HG02852 (cell line): ENCODE results near the gene MOSPD3.
"Not testable (repeated sequence)": the region's sequence is repeated elsewhere in the genome, so short reads cannot be mapped to it uniquely, and the experiment has no call there.

Experiments used
- ATAC-seq: cut with Tn5 transposase; IDR thresholded peaks from one replicate; pipeline ENCODE4 v1.9.1; 2021; ENCODE audit warnings: mild to moderate bottlenecking, moderate library complexity; ENCODE audit not compliant: unreplicated experiment

Gene MOSPD3, protein sequence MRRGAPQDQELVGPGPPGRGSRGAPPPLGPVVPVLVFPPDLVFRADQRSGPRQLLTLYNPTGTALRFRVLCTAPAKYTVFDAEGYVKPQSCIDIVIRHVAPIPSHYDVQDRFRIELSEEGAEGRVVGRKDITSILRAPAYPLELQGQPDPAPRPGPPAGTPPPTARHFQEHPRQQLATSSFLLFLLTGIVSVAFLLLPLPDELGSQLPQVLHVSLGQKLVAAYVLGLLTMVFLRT

DNA sequence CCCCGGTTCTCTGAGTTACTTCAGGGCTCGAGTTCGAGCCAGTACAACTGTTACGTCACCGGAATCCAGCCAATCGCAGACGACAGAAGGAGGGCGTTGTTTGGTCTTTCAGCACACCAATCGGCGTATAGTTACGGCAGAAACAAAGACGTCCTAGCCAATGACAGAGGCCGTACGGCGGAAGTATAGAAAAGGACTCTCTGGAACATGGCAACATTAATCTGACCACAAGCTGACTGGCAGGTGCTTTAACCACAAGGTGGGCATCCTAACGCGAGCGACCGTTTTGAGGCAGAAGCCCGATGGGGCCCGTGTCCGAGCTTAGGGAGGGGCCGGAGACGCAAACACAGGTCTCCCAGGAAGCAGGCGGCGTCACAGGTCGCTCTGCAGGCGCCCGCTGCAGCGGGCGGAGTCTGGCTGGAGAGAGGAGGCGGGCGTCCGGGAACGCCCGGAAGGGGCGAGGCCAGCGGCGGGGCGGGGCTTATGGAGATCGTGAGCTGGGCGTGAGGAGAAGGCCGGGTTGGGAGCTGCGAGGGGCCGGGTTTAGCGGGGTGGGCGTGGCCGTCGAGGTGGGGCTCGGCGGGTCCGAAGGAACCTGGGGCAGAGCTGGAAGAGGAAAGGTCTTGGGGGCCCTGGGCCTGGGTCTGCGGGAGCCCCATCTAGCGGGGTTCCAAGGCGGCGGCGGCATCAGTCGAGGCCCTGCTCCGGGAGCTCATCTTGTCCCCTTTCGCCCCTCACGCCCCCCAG, at the start of gene MOSPD3:
MOSPD3 (plus strand) TSS at position 558 of the 747 bp plus-strand sequence. CDS start 252 bp downstream, outside the sequence.
- ATAC-seq, result peak; percentile 91

DNA sequence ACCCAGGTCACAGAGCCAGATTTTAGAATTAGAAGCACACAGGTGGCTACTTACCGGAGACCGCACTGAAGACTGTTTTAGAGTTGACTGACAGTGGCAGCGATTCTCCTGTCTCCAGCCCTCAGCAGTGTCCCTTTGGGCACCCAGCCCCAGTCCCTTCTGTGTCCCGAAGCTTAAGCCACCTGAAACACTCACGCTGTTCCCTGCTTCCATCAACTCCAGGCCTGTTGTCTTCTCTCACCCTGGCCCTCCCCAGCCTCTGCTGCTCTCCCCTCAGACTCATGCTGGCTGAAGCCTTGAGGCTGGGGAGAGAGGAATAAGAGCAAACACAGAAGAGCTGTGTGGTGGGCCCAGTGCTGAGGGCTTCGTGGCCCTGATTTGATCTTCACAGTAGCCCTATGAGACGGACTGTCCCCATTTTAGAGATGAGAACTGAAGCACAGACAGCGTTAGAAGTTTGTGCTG, 49.2 kb upstream of the MOSPD3 start:
- no peak for ATAC-seq

DNA sequence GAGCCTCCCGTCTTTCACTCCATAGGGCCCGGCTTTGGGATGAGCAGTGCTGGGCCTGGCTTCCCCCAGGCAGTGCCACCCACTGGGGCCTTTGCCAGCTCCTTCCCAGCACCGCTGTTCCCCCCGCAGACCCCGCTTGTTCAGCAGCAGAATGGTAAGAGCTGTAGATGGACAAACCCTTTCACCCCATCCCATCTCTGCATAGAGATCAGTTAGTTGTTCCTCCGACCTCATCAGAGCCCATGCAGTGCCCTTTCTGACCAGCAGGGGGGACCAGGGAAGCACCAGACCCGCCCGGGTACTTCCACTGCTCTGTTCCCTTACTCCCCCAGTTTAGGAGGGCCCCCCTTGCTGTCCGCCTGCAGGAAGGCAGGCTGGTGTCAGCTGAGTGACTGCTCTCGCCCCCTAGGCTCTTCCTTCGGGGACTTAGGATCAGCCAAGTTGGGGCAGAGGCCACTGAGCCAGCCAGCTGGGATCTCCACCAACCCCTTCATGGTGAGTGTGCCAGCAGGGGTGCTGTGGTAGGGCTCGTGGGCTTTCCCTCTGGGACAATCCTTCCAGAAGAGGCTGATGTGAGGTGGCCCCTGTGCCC, 48.4 kb upstream of the MOSPD3 start:
- ATAC-seq, result peak; percentile 54

DNA sequence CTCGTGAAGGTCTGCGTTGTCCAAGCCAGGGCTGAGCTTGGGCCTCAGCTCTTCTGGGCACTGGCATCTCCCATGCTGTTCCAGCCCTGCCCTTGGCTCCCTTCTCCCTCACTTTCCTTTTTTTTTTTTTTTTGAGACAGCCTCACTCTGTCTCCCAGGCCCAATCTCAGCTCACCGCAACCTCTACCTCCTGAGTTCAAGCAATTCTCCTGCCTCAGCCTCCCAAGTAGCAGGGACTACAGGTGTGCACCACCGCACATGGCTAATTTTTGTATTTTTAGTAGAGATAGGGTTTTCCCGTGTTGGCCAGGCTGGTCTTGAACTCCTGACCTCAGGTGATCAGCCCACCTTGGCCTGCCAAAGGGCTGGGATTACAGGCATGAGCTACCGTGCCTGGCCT, 47.9 kb upstream of the MOSPD3 start:
- not testable (repeated sequence) for ATAC-seq

GRCh38 chr7:100565133-100565571, 47.2 kb upstream of the MOSPD3 start:
- ATAC-seq, result no peak

GRCh38 chr7:100566018-100566531, 46.3 kb upstream of the MOSPD3 start:
- ATAC-seq, result no peak

DNA sequence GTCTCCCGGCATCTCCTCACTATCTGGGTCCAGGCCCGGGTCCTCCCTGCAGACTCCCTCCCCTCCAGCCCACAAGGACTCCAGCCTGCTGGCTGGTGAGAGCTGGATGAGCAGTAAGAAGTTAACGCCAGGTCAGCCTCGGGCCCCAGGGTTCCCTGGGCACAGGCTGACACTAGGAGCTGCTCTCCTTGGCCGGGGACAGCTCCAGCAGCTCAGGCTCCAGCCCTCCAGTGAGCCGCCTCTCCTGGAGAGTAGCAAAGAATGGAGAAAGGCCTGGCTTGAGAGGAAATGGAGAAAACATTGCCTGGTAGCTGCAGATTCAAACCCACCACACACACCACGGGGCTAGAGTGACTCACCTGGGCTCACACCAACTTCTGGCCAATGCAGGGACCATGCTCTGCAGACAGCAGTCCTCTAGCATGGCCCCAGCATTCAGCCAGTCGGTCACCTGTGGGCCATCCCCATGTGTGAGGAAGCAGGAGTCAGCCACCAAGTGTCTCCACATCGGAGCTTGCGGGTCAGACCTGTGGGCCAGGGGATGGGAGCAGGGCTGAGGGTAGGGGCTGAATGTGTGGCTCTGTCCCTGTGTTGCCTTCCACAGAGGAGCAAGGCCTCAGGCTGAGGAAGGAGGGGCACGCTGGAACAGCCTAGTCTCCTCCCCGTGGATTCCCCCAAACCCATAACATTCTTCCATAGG, 45.2 kb upstream of the MOSPD3 start:
- no peak for ATAC-seq

GRCh38 chr7:100567751-100568175, 44.6 kb upstream of the MOSPD3 start:
- no peak for ATAC-seq

GRCh38 chr7:100568176-100568895, 44.0 kb upstream of the MOSPD3 start:
- ATAC-seq, result no peak

DNA sequence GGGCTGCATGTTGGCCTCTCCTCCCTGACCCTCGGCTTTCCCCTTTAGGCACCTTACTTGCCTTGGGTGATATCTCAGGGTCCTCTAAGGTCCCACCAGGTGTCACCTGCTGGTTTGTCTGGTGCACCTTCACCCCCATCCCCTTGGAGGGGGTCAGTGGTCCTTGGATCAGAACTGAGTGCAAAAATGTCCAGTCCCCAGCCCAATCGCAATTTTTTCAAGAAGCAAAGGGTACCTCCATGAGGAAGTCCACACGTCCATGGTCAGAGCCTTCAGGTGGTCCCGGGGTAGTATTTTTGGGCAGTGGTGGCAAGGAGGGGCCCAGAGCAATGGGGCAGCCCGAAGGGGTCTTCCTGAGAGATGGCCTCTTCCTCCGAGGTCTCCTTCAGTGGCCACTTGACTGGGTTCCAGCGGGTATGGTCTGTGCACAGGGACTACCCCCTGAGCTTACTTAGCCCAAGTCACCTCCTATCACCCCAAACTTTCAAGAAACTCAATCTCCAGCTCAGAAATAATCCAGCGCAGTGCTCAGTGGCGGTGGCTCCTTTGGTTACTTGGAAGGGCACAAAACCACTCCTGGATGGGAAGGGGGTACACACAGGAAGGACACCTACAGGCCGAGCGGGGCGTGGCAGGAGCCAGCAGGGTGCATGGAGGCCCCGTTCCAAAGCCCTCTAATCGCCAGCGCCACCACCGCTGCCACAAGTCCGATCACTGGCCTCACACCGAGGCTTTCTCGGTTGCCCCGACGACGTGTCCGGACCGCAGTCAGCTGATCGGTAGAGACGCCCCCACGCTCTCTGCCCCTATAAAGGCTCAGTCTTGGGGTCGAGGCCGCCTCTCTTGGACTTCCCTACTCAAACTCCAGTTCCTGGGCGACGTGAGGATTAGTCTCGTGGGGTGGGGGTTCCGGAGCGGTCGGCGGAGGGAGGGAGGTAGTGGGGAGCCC, 43.2 kb upstream of the MOSPD3 start:
- no peak for ATAC-seq

DNA sequence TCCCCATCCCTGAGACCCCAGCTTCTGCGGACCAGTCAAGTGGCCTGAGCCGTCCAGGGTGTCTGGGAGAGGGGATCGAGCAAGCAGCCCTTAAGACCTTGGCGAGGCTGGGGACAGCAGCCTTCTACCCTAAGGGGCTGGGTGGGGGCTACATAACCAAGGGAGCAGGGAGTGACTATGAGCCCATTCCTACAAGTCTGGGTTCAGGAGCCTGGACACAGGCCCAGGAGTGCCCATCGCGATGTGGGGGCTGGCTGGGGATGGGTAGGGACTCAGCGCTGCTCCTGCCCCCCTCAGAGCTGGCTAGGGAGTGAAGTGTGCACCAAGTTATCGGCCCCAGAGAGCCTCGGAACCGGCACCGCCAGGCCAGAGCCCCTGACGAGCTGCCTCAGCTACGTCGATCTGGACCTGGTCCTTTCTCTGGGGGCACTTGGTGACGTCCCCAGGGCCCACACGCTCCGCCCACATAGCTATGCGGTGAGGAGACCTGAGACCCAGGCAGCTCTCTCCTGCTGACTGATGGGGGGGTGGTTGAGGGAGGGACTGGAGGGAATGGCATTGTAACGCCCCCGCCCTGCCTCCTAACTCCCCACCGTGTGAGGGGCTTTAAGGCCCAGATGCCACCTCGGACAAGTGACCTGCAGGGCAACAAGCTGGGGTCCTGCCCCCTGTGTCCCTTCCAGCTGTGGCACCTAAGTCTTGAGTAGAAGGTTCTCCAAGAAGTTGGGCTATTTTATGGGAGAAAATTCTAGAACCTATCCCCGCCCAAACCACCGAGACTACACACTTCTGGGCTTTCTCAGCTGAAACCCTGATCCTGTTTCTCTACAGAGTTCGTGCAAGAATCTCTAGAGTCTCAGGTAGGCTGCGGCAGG, 41.1 kb upstream of the MOSPD3 start:
- no peak for ATAC-seq

DNA sequence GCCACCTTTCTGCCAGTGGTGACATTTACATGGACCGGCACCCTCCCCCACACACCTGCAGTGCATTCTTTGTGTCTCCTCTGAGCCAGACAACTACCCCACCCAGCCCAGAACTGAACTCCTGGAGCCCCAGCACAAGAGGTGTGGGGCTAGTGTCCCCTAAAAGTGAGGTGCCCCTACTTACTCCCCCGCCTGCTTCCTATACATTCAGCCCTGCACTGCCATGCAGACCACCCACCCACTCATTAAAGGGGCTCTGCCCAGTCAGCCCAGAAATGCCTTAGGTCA, 40.6 kb upstream of the MOSPD3 start:
- no peak for ATAC-seq

DNA sequence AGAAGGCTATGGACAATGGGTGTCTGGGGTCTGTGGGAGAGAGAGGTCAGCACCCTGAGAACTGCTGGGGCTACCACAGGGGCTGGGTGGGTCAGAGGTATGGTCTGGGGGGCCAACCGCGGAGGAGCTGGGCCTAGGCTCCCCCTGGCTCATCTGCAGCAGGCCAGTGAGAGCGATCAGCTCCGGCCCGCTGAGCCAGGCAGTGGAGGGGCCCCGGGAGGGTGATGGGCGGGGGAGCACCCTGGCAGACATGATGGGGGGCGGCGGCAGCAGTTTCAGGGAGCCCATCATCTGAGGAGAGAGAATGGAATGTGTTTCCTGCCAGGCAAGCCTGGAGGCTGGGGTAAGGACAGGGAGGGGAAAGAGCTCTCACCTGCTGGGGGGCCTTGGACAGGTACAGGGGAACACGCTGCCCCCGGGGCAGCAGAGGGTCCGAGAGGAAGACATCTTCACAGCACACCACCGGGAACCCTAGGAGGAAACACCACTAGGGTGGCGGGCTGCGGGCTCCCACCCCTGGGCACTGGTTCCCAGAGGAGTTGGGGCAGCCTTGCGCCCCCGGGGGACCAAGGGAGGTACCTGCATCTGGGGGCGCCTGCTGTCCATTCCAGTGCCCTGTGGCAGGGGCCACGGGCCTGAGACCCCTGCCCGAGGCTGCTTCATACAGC, 39.9 kb upstream of the MOSPD3 start:
- no peak for ATAC-seq

DNA sequence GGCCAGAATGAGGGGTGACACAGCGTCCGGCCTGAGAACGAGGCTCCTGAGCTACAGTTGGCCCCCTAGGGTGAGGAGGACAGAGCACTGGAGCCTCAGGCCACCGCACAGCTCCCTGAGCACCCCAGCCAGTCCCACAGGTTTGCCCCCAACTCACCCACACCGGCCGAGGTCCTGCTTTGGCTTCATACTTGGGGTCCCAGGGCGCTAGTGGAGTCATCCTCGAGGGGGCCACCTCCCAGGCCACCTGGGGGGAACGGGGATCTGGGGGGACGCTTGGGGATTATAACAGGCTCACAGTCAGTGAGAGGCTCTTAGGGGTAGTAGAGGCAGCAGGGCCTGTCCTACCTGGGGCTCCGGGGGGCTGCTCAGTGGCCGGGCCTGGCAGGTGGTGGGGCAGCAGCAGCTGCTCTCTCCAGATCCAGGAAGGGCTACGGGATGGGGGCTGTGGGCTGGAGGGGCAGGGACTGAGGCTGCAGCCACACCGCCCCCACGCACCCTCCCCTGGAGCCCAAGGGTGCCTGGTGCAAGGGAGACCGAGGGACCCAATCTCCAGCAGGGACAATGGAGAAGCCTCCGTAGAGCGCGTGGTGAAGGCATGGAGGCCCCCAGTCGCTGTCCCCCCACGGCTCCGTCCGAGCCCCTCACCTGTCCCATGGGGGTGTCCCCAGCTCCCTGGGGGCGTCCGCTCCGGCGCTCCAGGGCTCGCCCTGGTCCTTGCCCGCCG, 39.2 kb upstream of the MOSPD3 start:
- ATAC-seq, result no peak

- ATAC-seq, result no peak
These were observed 38.5 kb upstream of the MOSPD3 start, which contains the start of gene SAP25 for GRCh38 chr7:100573691-100574361. Gene SAP25 (minus strand): TSS chr7:100573900. CDS start chr7:100573742, 158 bp downstream.

- no peak for ATAC-seq
These were observed 37.8 kb upstream of the MOSPD3 start for GRCh38 chr7:100574362-100575205.
